ENCODE measurements around the gene CFAP221.

DNA sequence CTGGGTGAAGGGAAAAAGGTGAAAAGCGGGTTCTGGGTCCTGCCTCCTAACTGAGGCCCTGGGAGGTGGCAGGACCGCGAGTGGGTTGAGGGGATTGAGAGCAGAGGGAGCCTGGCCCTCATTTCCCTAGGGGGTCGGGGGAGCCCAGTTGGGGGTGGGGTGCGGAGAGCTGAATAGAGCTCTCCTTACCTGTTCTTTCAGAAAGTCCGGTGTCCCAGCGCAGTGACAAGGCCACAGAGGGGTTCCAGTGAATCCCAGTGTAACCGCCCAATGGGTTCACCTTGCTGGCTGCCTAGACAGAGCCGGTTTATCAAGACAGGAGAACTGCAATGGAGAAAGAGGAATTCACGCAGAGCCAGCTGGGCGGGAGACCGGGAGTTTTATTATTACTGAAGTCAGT lies 157.1 kb downstream of the CFAP221 start:
- TF ChIP-seq, protein P1, sequence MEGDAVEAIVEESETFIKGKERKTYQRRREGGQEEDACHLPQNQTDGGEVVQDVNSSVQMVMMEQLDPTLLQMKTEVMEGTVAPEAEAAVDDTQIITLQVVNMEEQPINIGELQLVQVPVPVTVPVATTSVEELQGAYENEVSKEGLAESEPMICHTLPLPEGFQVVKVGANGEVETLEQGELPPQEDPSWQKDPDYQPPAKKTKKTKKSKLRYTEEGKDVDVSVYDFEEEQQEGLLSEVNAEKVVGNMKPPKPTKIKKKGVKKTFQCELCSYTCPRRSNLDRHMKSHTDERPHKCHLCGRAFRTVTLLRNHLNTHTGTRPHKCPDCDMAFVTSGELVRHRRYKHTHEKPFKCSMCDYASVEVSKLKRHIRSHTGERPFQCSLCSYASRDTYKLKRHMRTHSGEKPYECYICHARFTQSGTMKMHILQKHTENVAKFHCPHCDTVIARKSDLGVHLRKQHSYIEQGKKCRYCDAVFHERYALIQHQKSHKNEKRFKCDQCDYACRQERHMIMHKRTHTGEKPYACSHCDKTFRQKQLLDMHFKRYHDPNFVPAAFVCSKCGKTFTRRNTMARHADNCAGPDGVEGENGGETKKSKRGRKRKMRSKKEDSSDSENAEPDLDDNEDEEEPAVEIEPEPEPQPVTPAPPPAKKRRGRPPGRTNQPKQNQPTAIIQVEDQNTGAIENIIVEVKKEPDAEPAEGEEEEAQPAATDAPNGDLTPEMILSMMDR (conservative IDR thresholded peaks at IDR 0.05), result no peak
- no peak for TF ChIP-seq ZFX (IDR thresholded peaks at IDR 0.05)

Measured in C4-2B (cell line).